ENCODE measurements around the gene DDX56. TPM values are rescaled to one million over a fixed set of nuclear protein-coding genes. Genes with fewer than 3 reads are reported as not detected.

The DDX56 gene
- total RNA-seq, 1 experiment from 2014 or later, result 120 TPM

DNA sequence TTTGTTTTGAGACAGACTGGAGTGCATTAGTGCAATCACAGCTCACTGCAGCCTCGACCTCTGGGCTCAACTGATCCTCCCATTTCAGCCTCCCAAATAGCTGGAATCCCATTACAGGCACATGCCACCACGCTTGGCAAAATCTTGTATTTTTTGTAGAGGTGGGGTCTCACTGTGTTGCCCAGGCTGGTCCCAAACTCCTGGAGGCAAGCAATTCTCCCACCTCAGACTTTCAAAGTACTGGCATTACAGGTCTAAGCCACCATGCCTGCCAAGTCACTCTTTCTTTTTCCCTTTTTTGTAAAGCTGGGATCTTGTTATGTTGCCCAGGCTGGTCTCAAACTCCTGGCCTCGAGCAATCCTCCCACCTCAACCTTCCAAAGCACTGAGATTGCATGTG lies 24.3 kb downstream of the DDX56 start:
- H3K4me2 ChIP-seq (ENCODE audit: insufficient read depth, insufficient read length, low read length), result no peak overlapping the region
- no peak overlapping the region for H4K5ac ChIP-seq (ENCODE audit: insufficient read length, low read depth, low read length)
- H3K23me2 ChIP-seq (ENCODE audit: insufficient read length, low read depth, low read length, poor library complexity, severe bottlenecking), result no peaks in the 10 kb centered on the region
- no peak overlapping the region for H2BK15ac ChIP-seq (ENCODE audit: low read depth, low read length)
- H2BK12ac ChIP-seq (ENCODE audit: insufficient read length, low read depth, low read length), result no peak overlapping the region
- H4K20me1 ChIP-seq (ENCODE audit: control insufficient read depth, insufficient read depth, insufficient read length), result no peaks in the 10 kb centered on the region
- no peaks in the 10 kb centered on the region for H3K27me3 ChIP-seq (ENCODE audit: insufficient read depth, low read length)
- no peak overlapping the region for H3T11ph ChIP-seq (ENCODE audit: low read length)
- no peak overlapping the region for H4K91ac ChIP-seq (ENCODE audit: insufficient read length, low read depth, low read length)
- Mint-ChIP-seq H3K27ac (no peak overlapping the region), H3K4me1 (peaks cover 3 to 4% of the 10 kb centered on the region in 2 experiments; a peak in 1 of 4 replicates), H3K9me3 (no peaks in the 10 kb centered on the region), H3K4me3 (no peak overlapping the region), H3K36me3 (ENCODE audit: insufficient read depth in 1 of 3, low read depth in 3 of 3) (no peaks in the 10 kb centered on the region), H3K27me3 (ENCODE audit: low read depth) (no peaks in the 10 kb centered on the region; the same call in 1 of the 2 replicates)
- H3K4ac ChIP-seq (ENCODE audit: low read depth, low read length), result no peak overlapping the region
- no peak overlapping the region for H2BK5ac ChIP-seq (ENCODE audit: insufficient read length, low read length)
- no peak for DNase-seq
- TF ChIP-seq, protein P1, sequence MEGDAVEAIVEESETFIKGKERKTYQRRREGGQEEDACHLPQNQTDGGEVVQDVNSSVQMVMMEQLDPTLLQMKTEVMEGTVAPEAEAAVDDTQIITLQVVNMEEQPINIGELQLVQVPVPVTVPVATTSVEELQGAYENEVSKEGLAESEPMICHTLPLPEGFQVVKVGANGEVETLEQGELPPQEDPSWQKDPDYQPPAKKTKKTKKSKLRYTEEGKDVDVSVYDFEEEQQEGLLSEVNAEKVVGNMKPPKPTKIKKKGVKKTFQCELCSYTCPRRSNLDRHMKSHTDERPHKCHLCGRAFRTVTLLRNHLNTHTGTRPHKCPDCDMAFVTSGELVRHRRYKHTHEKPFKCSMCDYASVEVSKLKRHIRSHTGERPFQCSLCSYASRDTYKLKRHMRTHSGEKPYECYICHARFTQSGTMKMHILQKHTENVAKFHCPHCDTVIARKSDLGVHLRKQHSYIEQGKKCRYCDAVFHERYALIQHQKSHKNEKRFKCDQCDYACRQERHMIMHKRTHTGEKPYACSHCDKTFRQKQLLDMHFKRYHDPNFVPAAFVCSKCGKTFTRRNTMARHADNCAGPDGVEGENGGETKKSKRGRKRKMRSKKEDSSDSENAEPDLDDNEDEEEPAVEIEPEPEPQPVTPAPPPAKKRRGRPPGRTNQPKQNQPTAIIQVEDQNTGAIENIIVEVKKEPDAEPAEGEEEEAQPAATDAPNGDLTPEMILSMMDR (conservative IDR thresholded peaks at IDR 0.05), result no peak
- H3K18ac ChIP-seq (ENCODE audit: insufficient read length, low read depth, low read length), result no peak overlapping the region
- H3K23ac ChIP-seq (ENCODE audit: insufficient read length, low read depth, low read length), result no peak overlapping the region
- H2BK120ac ChIP-seq (ENCODE audit: low read depth, low read length, poor library complexity, severe bottlenecking), result no peak overlapping the region
- no peaks in the 10 kb centered on the region for H3K79me1 ChIP-seq (ENCODE audit: insufficient read depth, low read depth, low read length, poor library complexity, severe bottlenecking)
- no peak overlapping the region for H3K9ac ChIP-seq (ENCODE audit: extremely low read depth, insufficient read length, low read length)
- no peak overlapping the region for H2AK5ac ChIP-seq (ENCODE audit: insufficient read length, low read length)
- no peak overlapping the region for H2AFZ ChIP-seq (ENCODE audit: low read length)
- H4K8ac ChIP-seq (replicated peaks; ENCODE audit: insufficient read length, low read depth, low read length), result no peak overlapping the region
- no peak overlapping the region for H3K14ac ChIP-seq (ENCODE audit: insufficient read depth, low read length)
- H3K79me2 ChIP-seq (ENCODE audit: insufficient read depth, low read length), result no peaks in the 10 kb centered on the region
- no peak overlapping the region for H2BK20ac ChIP-seq (ENCODE audit: low read depth, low read length, poor library complexity, severe bottlenecking)
- no peak overlapping the region for H3K27ac ChIP-seq (ENCODE audit: insufficient read length, low read depth, low read length)
- H3K9me3 ChIP-seq (ENCODE audit: control insufficient read depth, low read depth, low read length), result no peaks in the 10 kb centered on the region
- no peaks in the 10 kb centered on the region for H3K4me1 ChIP-seq (ENCODE audit: insufficient read depth, low read length)
- WGBS (ENCODE audit: extremely low coverage, insufficient read length, low lambda C conversion rate), result no CpG with 5 or more reads among the region's 3 CpGs
- no peak overlapping the region for H3K56ac ChIP-seq (ENCODE audit: insufficient read length, low read depth, low read length)
